Spleen (tissue), 11 donors: ENCODE measurements around the gene C4orf50. TPM values are rescaled to one million over a fixed set of nuclear protein-coding genes. Genes with fewer than 3 reads are reported as not detected.

Experiments
- DNase-seq: peaks from one replicate; pipeline ENCODE4 v3.0.0-alpha.2; 2020
- H3K27ac ChIP-seq, 8 donors: fragments of 200-600 bp; sonication (generic) in 7 of 8; 1 replicate in 4 of 8; 2 replicates in 4 of 8; pipeline versions ENCODE4 v1.5.0 to v1.8.0; 2016 to 2021; ENCODE audit warnings: inconsistent platforms in 4 of 8, mild to moderate bottlenecking in 4 of 8, moderate library complexity in 1 of 8
- H3K27me3 ChIP-seq, 7 donors: fragments of 200-600 bp; sonication (generic) in 6 of 7; replicated peaks in 1 of 7; 1 replicate in 4 of 7; 2 replicates in 3 of 7; pipeline versions ENCODE4 v1.5.0 to v1.8.0; 2016 to 2021; ENCODE audit warnings: inconsistent platforms in 3 of 7, mild to moderate bottlenecking in 1 of 7
- H3K36me3 ChIP-seq, 6 donors: fragments of 200-600 bp; sonication (generic) in 5 of 6; 1 replicate in 4 of 6; 2 replicates in 2 of 6; pipeline versions ENCODE4 v1.5.0 to v1.8.0; 2016 to 2021; ENCODE audit warnings: inconsistent platforms in 2 of 6
- H3K4me1 ChIP-seq, 6 donors: fragments of 200-600 bp; sonication (generic) in 5 of 6; 1 replicate in 3 of 6; 2 replicates in 3 of 6; pipeline versions ENCODE4 v1.5.0 to v1.8.0; 2016 to 2021; ENCODE audit warnings: inconsistent platforms in 3 of 6
- H3K4me3 ChIP-seq, 8 donors: fragments of 200-600 bp; sonication (generic) in 7 of 8; 1 replicate in 4 of 8; 2 replicates in 4 of 8; pipeline versions ENCODE4 v1.5.0 to v1.8.0; 2016 to 2021; ENCODE audit warnings: inconsistent platforms in 4 of 8, mild to moderate bottlenecking in 4 of 8, moderate library complexity in 2 of 8
- H3K9me3 ChIP-seq, 8 donors: fragments of 200-600 bp; sonication (generic) in 7 of 8; 1 replicate in 4 of 8; 2 replicates in 4 of 8; pipeline versions ENCODE4 v1.5.0 to v1.8.0; 2016 to 2021; ENCODE audit warnings: inconsistent platforms in 4 of 8
- POLR2A ChIP-seq, 3 donors: fragments of 450-650 bp; IDR thresholded peaks; one replicate each; pipeline ENCODE4 v1.5.1; 2017; ENCODE audit warnings: antibody characterized with exemption in 3 of 3, mild to moderate bottlenecking in 1 of 3
- POLR2AphosphoS5 ChIP-seq, 3 donors: sonication (generic); formaldehyde crosslinking; IDR thresholded peaks; one replicate each; pipeline ENCODE4 v1.5.1; 2017; ENCODE audit warnings: antibody characterized with exemption in 3 of 3
- WGBS, 5 donors: extraction: QIAGEN DNeasy Blood & Tissue Kit in 3 of 5; methylation state at CpG; one replicate each; pipeline versions ENCODE4 v1.1.5 to v1.1.7; 2013 to 2018; 5-methylcytosine and 5-hydroxymethylcytosine counted together
- intact Hi-C: fragments of 100-400 bp; cut with DNase I; formaldehyde crosslinking; loops from one replicate; pipeline ENCODE4 v1.15.0; 2023; ENCODE audit warnings: low total_unique reads
- polyA plus RNA-seq, 3 donors: library from polyadenylated mRNA; stranded (reverse); fragments of 200-250 nt; gene quantifications; one replicate each; pipeline ENCODE4 v1.2.1, GENCODE V29; 2013
- total RNA-seq, 7 donors: library from RNA; depleted of rRNA in 3 of 7; stranded (reverse); fragments of >200 nt in 3 of 7; fragmentation: NEBNext Ultra II Directional in 4 of 7; extraction: Animal tissue kit (Norgen Biotek cat#: 25700) in 4 of 7; gene quantifications; one replicate each; pipeline versions ENCODE4 v1.1.0 to v1.2.1, GENCODE V29; 2016 to 2021
- TF ChIP-seq, protein P1 (sequence below), 11 experiments: fragments of 200-600 bp in 7 of 11; fragments of 450-650 bp in 4 of 11; sonication (generic) in 4 of 11; IDR thresholded peaks in 8 of 11; conservative IDR thresholded peaks in 3 of 11; 1 replicate in 7 of 11; 2 replicates in 4 of 11; pipeline versions ENCODE4 v1.4.0 to v1.8.0; 2016 to 2021; ENCODE audit warnings: antibody characterized with exemption in 11 of 11, inconsistent platforms in 4 of 11, mild to moderate bottlenecking in 1 of 11
- donor health status: healthy with polysubstance abuse.
- donor health status: DM: no; HTN: no; CAD: no; lungs with moderate emphysema.
- donor health status: DM: no; HTN: no; CAD: no.
- donor health status: Bipolar disorder and iron deficiency.
- donor health status: healthy.
- donor health status: DM: no; HTN: no; CAD: no.
- donor health status: DM: yes; HTN: yes; CAD: no.

The C4orf50 gene
- total and polyA plus RNA-seq, 10 donors = 0.02 to 2.5 (median 0.30) TPM

DNA sequence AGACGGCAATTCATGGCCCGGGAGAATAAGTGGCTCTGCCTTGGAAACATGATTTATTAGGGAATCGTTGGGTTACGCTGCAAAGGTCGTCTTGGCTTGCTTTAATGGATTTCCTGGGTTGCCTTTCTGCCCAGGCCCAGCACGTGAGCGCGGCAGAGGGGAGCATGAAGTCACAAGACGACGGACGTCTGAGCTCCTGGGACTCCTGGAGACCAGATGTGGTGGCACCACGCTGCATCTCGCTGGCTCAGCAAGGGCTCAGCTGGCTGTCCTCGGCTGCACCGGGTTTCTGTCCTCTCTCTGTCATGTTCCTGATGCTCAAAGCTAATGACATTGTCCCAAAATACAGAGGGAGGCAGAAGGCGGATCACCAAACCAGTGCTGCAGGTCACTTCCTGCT lies 61.2 kb downstream of the C4orf50 start:
- H3K27me3 ChIP-seq = peaks cover 0 to 21% (median 0%) of the 10 kb centered on the region in 7 donors
- peaks cover 0 to 46% (median 15%) of the 10 kb centered on the region in 6 donors for H3K4me1 ChIP-seq
- no peak for TF ChIP-seq POLR2AphosphoS5 (IDR thresholded peaks at IDR 0.05)
- TF ChIP-seq, protein P1, sequence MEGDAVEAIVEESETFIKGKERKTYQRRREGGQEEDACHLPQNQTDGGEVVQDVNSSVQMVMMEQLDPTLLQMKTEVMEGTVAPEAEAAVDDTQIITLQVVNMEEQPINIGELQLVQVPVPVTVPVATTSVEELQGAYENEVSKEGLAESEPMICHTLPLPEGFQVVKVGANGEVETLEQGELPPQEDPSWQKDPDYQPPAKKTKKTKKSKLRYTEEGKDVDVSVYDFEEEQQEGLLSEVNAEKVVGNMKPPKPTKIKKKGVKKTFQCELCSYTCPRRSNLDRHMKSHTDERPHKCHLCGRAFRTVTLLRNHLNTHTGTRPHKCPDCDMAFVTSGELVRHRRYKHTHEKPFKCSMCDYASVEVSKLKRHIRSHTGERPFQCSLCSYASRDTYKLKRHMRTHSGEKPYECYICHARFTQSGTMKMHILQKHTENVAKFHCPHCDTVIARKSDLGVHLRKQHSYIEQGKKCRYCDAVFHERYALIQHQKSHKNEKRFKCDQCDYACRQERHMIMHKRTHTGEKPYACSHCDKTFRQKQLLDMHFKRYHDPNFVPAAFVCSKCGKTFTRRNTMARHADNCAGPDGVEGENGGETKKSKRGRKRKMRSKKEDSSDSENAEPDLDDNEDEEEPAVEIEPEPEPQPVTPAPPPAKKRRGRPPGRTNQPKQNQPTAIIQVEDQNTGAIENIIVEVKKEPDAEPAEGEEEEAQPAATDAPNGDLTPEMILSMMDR (IDR thresholded peaks at IDR 0.05 in 8 of 11, conservative IDR thresholded peaks at IDR 0.05 in 3 of 11) = no peak
- no peak for TF ChIP-seq POLR2A (IDR thresholded peaks at IDR 0.05)
- no peaks in the 10 kb centered on the region for H3K36me3 ChIP-seq
- intact Hi-C loops = no loop called here
- WGBS, 5 donors = 61 to 72% (median 71%) methylated on average over 16 of the region's 16 CpGs
- H3K9me3 ChIP-seq = no peaks in the 10 kb centered on the region
- no peak for DNase-seq
- H3K27ac ChIP-seq = no peak overlapping the region
- no peak overlapping the region for H3K4me3 ChIP-seq

DNA sequence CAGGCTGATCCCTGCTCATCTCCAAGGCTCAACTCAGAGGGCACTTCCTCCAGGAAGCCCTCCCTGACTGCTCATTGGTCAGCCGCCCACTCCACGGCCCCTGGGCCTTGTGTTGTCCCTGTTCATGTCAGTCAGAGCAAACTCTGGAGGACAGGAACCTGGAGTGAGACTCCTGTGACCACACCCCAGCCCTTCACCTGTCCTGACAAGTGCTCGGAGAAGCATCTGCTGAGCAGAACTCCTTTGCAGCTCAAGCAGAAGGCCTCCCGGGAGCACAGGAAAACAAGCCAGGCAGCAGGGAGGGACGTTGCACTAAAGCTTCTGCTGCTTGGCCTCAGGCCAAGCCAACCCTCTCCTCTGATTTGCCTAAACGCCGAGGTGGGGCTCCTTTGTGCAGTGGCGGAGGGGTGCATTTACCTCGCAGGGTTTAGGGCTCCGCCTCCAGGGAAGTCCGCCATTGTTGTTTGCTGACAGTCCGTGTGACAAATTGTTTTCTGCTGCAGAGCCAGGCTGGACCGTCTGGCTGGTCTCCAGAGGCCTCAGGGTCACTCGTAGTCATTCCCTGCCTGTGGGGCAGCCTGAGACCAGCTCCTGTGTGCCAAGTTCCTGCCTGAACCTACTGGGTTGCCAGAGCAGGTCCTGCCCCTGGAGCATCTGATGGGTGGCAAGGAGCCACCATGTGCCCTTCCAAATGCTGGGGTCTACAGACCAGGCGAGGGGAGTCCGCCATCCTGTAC lies 61.8 kb downstream of the C4orf50 start:
- Histone ChIP-seq H3K36me3 (no peaks in the 10 kb centered on the region), H3K4me3 (no peak overlapping the region), H3K27me3 (peaks cover 0 to 21% (median 0%) of the 10 kb centered on the region in 7 donors), H3K27ac (peak overlapping the region in 2 of 8 donors; percentile 38 to 54), H3K9me3 (no peaks in the 10 kb centered on the region), H3K4me1 (peaks cover 0 to 52% (median 15%) of the 10 kb centered on the region in 6 donors)
- peak; percentile 87 for DNase-seq
- 23 to 28% (median 27%) methylated on average over 12 to 16 of the region's 16 CpGs for WGBS, 5 donors
- intact Hi-C loops = no loop called here
- TF ChIP-seq POLR2AphosphoS5 (IDR thresholded peaks at IDR 0.05) = peak; percentile 16 to 61 (median 56)
- TF ChIP-seq, protein P1 (IDR thresholded peaks at IDR 0.05 in 8 of 11, conservative IDR thresholded peaks at IDR 0.05 in 3 of 11) = no peak

DNA sequence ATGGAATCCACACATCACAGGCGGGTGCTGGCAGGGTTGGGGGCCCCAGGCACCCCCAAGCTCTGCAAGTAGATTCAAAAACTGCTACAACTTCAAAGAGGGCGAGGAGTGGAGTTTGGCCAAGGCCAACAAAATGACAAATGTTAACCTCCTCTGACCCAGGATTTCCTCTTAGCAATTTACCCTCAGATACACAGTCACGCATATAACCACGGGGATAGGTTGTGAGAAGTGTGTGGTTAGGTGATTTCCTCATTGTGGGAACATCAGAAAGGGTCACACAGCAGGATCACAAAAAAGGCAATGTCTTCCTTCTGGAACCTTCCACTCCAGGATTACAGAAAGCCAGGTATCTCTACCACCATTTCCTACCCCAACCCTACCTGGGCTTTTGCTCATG lies 62.4 kb downstream of the C4orf50 start:
- intact Hi-C loops = no loop called here
- no peaks in the 10 kb centered on the region for H3K9me3 ChIP-seq
- peaks cover 0 to 53% (median 15%) of the 10 kb centered on the region in 6 donors for H3K4me1 ChIP-seq
- no peak overlapping the region for H3K4me3 ChIP-seq
- no peaks in the 10 kb centered on the region for H3K36me3 ChIP-seq
- H3K27me3 ChIP-seq = peaks cover 0 to 21% (median 0%) of the 10 kb centered on the region in 7 donors
- 26 to 33% (median 27%) methylated on average over 4 of the region's 4 CpGs for WGBS, 5 donors
- TF ChIP-seq POLR2AphosphoS5 (IDR thresholded peaks at IDR 0.05) (no peak), POLR2A (IDR thresholded peaks at IDR 0.05) (no peak)
- TF ChIP-seq, protein P1 (IDR thresholded peaks at IDR 0.05 in 8 of 11, conservative IDR thresholded peaks at IDR 0.05 in 3 of 11) = no peak
- DNase-seq = no peak
- H3K27ac ChIP-seq = peak overlapping the region in 3 of 8 donors; percentile 9 to 54 (median 38)

DNA sequence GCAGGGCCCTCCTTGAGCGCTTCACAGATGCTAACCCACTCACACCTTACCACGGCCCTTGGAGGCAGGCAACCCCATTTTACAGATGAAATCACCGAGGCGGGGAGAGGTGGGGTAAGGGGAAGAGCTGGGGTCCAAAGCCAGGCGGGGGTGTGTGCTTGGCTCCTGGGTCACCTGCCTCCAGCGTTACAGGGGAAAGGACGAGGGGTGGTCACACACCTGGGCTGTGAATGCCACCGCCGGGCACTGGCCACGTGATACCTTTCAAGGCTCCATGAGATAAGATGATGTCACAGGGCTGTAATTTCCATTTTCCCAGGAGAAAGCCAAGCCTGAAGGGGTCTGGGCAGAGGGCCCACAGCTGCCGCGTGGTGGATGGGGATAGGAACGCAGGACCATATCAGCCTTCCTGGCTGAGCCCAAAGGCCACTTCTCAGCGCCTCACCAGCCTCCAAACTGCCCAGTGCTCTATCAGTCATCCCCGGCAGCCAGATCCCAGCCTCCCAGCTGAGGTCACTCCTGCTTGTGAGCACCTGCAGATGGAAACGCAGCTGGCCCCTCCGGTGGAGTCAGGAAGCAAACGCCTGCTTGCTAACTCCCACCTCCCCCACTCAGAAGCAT lies 62.9 kb downstream of the C4orf50 start:
- intact Hi-C loops = no loop called here
- peaks cover 0 to 53% (median 15%) of the 10 kb centered on the region in 6 donors for H3K4me1 ChIP-seq
- TF ChIP-seq POLR2AphosphoS5 (IDR thresholded peaks at IDR 0.05) (no peak), POLR2A (IDR thresholded peaks at IDR 0.05) (no peak)
- TF ChIP-seq, protein P1 (IDR thresholded peaks at IDR 0.05 in 8 of 11, conservative IDR thresholded peaks at IDR 0.05 in 3 of 11) = no peak
- DNase-seq = no peak
- no peaks in the 10 kb centered on the region for H3K9me3 ChIP-seq
- WGBS, 5 donors = 58 to 80% (median 63%) methylated on average over 15 to 18 of the region's 18 CpGs
- peak overlapping the region in 2 of 8 donors; percentile 9 to 54 for H3K27ac ChIP-seq
- no peaks in the 10 kb centered on the region for H3K36me3 ChIP-seq
- peaks cover 0 to 21% (median 0%) of the 10 kb centered on the region in 7 donors for H3K27me3 ChIP-seq
- H3K4me3 ChIP-seq = no peak overlapping the region
